Testis (tissue), 2 donors: ENCODE data around the gene CORIN.

Experiments
- POLR2A ChIP-seq: fragments of 450-650 bp; IDR thresholded peaks from one replicate; pipeline ENCODE4 v1.6.1; 2017; ENCODE audit warnings: antibody characterized with exemption, mild to moderate bottlenecking, moderate library complexity
- TF ChIP-seq, protein P1 (sequence below), 3 experiments: fragments of 450-650 bp in 2 of 3; fragments of 200-600 bp in 1 of 3; sonication (generic) in 1 of 3; IDR thresholded peaks; one replicate each; pipeline ENCODE4 v1.5.1; 2016 to 2019; ENCODE audit warnings: antibody characterized with exemption in 3 of 3, mild to moderate bottlenecking in 2 of 3, moderate library complexity in 1 of 3

DNA sequence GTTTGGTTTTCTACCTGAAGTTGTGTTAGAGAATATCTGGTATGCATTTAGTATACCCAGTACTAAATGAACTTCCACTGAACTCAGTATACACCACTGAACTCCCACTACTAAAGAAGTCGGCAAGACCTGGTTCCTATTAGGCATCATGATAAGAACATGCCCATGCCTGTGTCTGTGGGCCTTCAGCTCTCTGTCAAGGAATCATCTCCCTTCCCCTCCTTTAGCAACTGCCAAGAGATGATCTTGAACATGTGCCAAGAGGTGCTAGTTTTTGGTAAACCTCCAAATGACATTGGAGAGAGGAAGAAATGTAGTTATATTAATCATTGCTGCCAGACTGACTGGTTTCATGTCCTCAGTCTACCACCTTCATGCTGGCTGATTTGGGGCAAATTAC is 239.5 kb downstream of the CORIN start:
- TF ChIP-seq, protein P1, sequence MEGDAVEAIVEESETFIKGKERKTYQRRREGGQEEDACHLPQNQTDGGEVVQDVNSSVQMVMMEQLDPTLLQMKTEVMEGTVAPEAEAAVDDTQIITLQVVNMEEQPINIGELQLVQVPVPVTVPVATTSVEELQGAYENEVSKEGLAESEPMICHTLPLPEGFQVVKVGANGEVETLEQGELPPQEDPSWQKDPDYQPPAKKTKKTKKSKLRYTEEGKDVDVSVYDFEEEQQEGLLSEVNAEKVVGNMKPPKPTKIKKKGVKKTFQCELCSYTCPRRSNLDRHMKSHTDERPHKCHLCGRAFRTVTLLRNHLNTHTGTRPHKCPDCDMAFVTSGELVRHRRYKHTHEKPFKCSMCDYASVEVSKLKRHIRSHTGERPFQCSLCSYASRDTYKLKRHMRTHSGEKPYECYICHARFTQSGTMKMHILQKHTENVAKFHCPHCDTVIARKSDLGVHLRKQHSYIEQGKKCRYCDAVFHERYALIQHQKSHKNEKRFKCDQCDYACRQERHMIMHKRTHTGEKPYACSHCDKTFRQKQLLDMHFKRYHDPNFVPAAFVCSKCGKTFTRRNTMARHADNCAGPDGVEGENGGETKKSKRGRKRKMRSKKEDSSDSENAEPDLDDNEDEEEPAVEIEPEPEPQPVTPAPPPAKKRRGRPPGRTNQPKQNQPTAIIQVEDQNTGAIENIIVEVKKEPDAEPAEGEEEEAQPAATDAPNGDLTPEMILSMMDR (IDR thresholded peaks at IDR 0.05) = no peak
- no peak for TF ChIP-seq POLR2A
